PFSK-1 (cell line): ENCODE results near the gene PGAP3.

Experiments used
- POLR2AphosphoS5 ChIP-seq: IDR thresholded peaks from 2 replicates; pipeline ENCODE4 v1.6.1; 2012; ENCODE audit warnings: low read depth, mild to moderate bottlenecking, control low read depth, low read length, moderate library complexity
- TF ChIP-seq, protein P1 (sequence below), 2 experiments: IDR thresholded peaks; 2 replicates each; pipeline versions ENCODE4 v1.6.1 to v1.8.0; 2011 to 2012; ENCODE audit warnings: low read depth in 2 of 2, low read length in 2 of 2, control low read depth in 1 of 2, inconsistent platforms in 1 of 2, mild to moderate bottlenecking in 1 of 2, moderate library complexity in 1 of 2; ENCODE audit not compliant: insufficient read depth in 1 of 2

DNA sequence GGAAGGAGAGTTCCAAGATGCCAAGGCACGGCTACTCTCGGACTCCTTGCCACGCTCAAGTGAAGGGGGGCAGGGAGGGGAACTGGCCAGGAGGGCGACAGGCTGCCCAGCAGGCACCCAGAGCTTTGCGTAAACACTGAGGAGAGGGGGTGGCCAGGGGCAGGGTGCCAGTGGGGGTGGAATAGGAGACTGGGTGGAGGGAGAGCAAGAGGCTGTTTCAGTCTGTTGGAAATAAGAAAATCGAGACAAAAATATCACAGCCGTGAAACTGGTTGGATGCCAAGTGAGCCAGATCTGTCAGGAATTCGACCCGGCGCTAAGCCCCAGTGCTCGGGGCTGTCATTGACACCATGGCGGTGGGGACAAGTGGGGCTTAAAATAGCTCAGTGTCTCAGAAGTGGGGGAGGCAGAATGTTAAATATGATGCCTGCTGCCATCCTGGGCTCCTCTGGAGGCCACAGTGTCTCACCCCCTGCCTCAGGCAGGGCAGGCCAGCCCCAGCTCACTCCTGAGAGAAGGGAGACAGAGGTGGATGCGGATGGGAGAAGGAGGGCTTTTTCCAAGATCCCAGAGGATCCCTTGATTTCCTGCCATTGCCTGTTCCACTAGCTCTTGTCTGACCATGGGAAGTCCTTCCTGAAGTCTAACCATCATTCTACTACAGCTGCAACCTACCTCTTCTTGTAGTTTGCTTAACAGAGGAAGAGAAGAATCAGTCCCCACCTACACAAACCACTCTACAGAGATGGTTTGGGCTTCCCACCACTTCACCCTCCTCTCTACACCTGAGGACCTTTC lies 10.1 kb downstream of the PGAP3 start:
- TF ChIP-seq, protein P1, sequence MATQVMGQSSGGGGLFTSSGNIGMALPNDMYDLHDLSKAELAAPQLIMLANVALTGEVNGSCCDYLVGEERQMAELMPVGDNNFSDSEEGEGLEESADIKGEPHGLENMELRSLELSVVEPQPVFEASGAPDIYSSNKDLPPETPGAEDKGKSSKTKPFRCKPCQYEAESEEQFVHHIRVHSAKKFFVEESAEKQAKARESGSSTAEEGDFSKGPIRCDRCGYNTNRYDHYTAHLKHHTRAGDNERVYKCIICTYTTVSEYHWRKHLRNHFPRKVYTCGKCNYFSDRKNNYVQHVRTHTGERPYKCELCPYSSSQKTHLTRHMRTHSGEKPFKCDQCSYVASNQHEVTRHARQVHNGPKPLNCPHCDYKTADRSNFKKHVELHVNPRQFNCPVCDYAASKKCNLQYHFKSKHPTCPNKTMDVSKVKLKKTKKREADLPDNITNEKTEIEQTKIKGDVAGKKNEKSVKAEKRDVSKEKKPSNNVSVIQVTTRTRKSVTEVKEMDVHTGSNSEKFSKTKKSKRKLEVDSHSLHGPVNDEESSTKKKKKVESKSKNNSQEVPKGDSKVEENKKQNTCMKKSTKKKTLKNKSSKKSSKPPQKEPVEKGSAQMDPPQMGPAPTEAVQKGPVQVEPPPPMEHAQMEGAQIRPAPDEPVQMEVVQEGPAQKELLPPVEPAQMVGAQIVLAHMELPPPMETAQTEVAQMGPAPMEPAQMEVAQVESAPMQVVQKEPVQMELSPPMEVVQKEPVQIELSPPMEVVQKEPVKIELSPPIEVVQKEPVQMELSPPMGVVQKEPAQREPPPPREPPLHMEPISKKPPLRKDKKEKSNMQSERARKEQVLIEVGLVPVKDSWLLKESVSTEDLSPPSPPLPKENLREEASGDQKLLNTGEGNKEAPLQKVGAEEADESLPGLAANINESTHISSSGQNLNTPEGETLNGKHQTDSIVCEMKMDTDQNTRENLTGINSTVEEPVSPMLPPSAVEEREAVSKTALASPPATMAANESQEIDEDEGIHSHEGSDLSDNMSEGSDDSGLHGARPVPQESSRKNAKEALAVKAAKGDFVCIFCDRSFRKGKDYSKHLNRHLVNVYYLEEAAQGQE (IDR thresholded peaks at IDR 0.05; ENCODE audit: insufficient read depth in 1 of 2, low read depth in 2 of 2, low read length in 2 of 2): no peak
- TF ChIP-seq POLR2AphosphoS5: no peak
